T-cell (primary cell): ENCODE results near the gene CELF4. TPM values are rescaled to one million over a fixed set of nuclear protein-coding genes. Genes with fewer than 3 reads are reported as not detected.
A peak's percentile ranks its signal among the peaks of the same experiment; 100 is the strongest.

Source experiments
- ATAC-seq, 4 experiments: fragments of 200-7000 bp in 3 of 4; fragments of 150-1000 bp in 1 of 4; cut with Tn5 transposase; replicated peaks in 1 of 4; 1 replicate in 3 of 4; 2 replicates in 1 of 4; pipeline ENCODE4 v1.10.0; 2021; ENCODE audit warnings: moderate library complexity in 3 of 4, mild to moderate bottlenecking in 2 of 4, moderate number of reproducible peaks in 1 of 4
- CTCF ChIA-PET, 2 donors: fragments of 300-600 bp; sonication (Branson Sonifier 250); formaldehyde crosslinking; loops; one replicate each; lab custom pipeline; 2022; ENCODE audit warnings: antibody characterized with exemption in 2 of 2; lab: Charles Lee
- POLR2A ChIA-PET, 2 donors: fragments of 300-600 bp; sonication (Branson Sonifier 250); formaldehyde crosslinking; loops; one replicate each; lab custom pipeline; 2022; ENCODE audit warnings: antibody characterized with exemption in 2 of 2; lab: Charles Lee
- DNase-seq, 35 experiments: peaks; one replicate each; pipeline versions ENCODE4 v3.0.0 to v3.0.0-alpha.2; 2013 to 2023
- H3K27ac ChIP-seq: one replicate; pipeline ENCODE4 v1.5.1; 2013; ENCODE audit warnings: low read length
- H3K27me3 ChIP-seq, 2 experiments: replicated peaks in 1 of 2; 1 replicate in 1 of 2; 2 replicates in 1 of 2; pipeline versions ENCODE4 v1.6.1 to v1.7.0; 2013; ENCODE audit warnings: low read length in 1 of 2, mixed read lengths in 1 of 2; ENCODE audit not compliant: control insufficient read depth in 2 of 2, insufficient read depth in 2 of 2; ENCODE audit errors: extremely low read depth in 1 of 2
- H3K36me3 ChIP-seq, 2 donors: 1 replicate in 1 of 2; 2 replicates in 1 of 2; pipeline versions ENCODE4 v1.6.1 to v1.7.0; 2013; ENCODE audit warnings: low read length in 1 of 2; ENCODE audit not compliant: control insufficient read depth in 2 of 2, insufficient read depth in 1 of 2; ENCODE audit errors: extremely low read depth in 1 of 2
- H3K4me1 ChIP-seq, 2 experiments: 1 replicate in 1 of 2; 2 replicates in 1 of 2; pipeline versions ENCODE4 v1.6.1 to v1.7.0; 2013; ENCODE audit warnings: low read length in 2 of 2, mixed read lengths in 1 of 2; ENCODE audit not compliant: insufficient read depth in 2 of 2, control insufficient read depth in 1 of 2; ENCODE audit errors: extremely low read depth in 1 of 2
- H3K4me3 ChIP-seq, 2 donors: 1 replicate in 1 of 2; 2 replicates in 1 of 2; pipeline versions ENCODE4 v1.5.1 to v1.7.0; 2013; ENCODE audit warnings: mild to moderate bottlenecking in 2 of 2, low read length in 1 of 2, moderate library complexity in 1 of 2; ENCODE audit not compliant: control insufficient read depth in 1 of 2; ENCODE audit errors: extremely low read depth in 1 of 2
- H3K9me3 ChIP-seq: 2 replicates; pipeline ENCODE4 v1.7.0; 2013
- H3K27ac Mint-ChIP-seq, 2 donors: one replicate each; pipeline ENCODE4 v1.8.0; 2020 to 2021; ENCODE audit warnings: mild to moderate bottlenecking in 2 of 2, mixed read lengths in 2 of 2
- H3K27me3 Mint-ChIP-seq, 2 donors: one replicate each; pipeline ENCODE4 v1.8.0; 2021 to 2022; ENCODE audit warnings: mixed read lengths in 2 of 2
- H3K36me3 Mint-ChIP-seq: one replicate; pipeline ENCODE4 v1.8.0; 2021; ENCODE audit warnings: mixed read lengths
- H3K4me1 Mint-ChIP-seq, 3 donors: one replicate each; pipeline ENCODE4 v1.8.0; 2020 to 2022; ENCODE audit warnings: mixed read lengths in 3 of 3, mild to moderate bottlenecking in 1 of 3
- H3K4me3 Mint-ChIP-seq, 3 donors: one replicate each; pipeline ENCODE4 v1.8.0; 2020 to 2022; ENCODE audit warnings: mild to moderate bottlenecking in 3 of 3, mixed read lengths in 3 of 3, moderate library complexity in 3 of 3
- H3K9me3 Mint-ChIP-seq, 3 donors: one replicate each; pipeline ENCODE4 v1.8.0; 2020 to 2022; ENCODE audit warnings: mixed read lengths in 3 of 3
- WGBS: methylation state at CpG from one replicate; pipeline ENCODE4 v1.1.5; 2013; ENCODE audit warnings: missing lambda C conversion rate; ENCODE audit not compliant: insufficient coverage; 5-methylcytosine and 5-hydroxymethylcytosine counted together
- total RNA-seq, 35 experiments: library from RNA in 6 of 35; stranded (reverse) in 6 of 35; fragments of 120-200 nt in 1 of 35; gene quantifications; one replicate each; pipeline versions ENCODE4 v1.2.1 to v1.2.4 and lab custom pipeline; 2013 to 2026

CELF4 gene
- total RNA-seq, 5 donors from 2014 or later (not counting 1 experiment from before 2014, with no cell fraction given): not detected

DNA sequence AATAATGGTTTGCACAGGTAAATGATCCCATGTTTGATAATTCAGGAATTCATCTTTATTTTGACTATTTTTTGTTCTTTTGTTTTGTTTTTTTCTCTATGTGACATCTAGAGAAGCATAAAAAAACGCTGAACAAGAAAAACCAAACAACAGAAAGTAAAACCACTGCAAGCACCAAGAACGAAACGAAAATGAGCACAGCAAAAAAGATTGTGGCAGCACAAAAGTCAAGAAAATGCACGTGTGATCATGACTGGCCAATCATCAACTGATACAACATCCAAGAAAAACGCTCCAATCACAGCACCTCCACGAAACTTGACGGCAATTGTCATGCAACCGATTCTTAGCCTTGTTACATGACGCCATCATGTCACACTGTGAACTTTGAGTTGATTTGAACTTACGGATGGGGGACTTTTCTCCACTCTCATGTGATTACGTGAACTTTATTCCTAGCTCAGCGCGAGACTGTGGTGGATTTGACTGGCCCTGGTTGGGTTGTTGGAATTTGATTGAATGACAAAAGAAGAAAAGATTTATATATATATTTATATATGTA lies 318.7 kb downstream of the CELF4 start:
- Mint-ChIP-seq H3K27ac (no peak overlapping the region), H3K9me3 (peaks cover 3% of the 10 kb centered on the region in 3 donors), H3K36me3 (no peaks in the 10 kb centered on the region), H3K27me3 (peaks cover 48 to 50% of the 10 kb centered on the region in 2 donors), H3K4me3 (no peak overlapping the region), H3K4me1 (peaks cover 1 to 6% (median 4%) of the 10 kb centered on the region in 3 donors)
- Histone ChIP-seq H3K4me1 (no peaks in the 10 kb centered on the region), H3K36me3 (no peaks in the 10 kb centered on the region), H3K4me3 (no peak overlapping the region), H3K9me3 (no peaks in the 10 kb centered on the region), H3K27ac (no peak overlapping the region), H3K27me3 (peaks cover 0 to 60% of the 10 kb centered on the region in 2 experiments)
- CTCF ChIA-PET: no interaction called here
- DNase-seq (no peak), ATAC-seq (no peak)
- WGBS: 67% methylated on average over 6 of the region's 13 CpGs
- POLR2A ChIA-PET: no interaction called here

GRCh38 chr18:37244618-37245017 lies 321.0 kb downstream of the CELF4 start:
- H3K27me3 Mint-ChIP-seq: peaks cover 37 to 39% of the 10 kb centered on the region in 2 donors
- no peaks in the 10 kb centered on the region for H3K9me3 ChIP-seq
- H3K36me3 Mint-ChIP-seq: no peaks in the 10 kb centered on the region
- H3K4me1 Mint-ChIP-seq: peaks cover 1 to 6% (median 4%) of the 10 kb centered on the region in 3 donors
- H3K9me3 Mint-ChIP-seq: peaks cover 3% of the 10 kb centered on the region in 3 donors
- DNase-seq: no peak
- no peaks in the 10 kb centered on the region for H3K4me1 ChIP-seq
- no peak overlapping the region for H3K4me3 ChIP-seq
- ChIA-PET POLR2A (interaction anchor here in 1 of 2 donors (0.6 kb wide), 1 partner anchor 64 kb away, joined by 3 read pairs; no protein-coding TSS in a partner anchor), CTCF (no interaction called here)
- 84% methylated on average over 4 of the region's 13 CpGs for WGBS
- peaks cover 0 to 45% of the 10 kb centered on the region in 2 experiments for H3K27me3 ChIP-seq
- H3K27ac ChIP-seq: no peak overlapping the region
- ATAC-seq: no peak
- no peak overlapping the region for H3K4me3 Mint-ChIP-seq
- no peak overlapping the region for H3K27ac Mint-ChIP-seq
- no peaks in the 10 kb centered on the region for H3K36me3 ChIP-seq

DNA sequence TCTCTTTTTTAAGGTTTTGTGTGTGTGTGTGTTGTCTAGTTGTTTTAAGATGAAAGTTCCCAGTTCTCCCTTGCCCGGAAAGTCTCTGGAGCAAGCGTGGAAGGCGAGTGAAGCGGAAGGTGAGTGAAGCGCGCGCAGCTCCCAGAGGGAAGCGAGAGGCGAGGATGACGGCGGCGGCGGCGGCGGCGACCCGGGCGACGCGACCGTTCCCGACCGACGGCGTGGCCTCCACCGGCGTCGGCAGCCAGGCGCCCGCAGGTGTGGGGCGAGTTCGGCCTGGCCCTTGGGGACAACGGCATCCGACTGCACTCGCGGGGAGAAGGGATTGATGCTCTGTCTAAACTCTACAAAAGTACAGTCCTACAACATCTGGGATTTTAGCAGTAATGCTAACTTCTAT lies 321.9 kb downstream of the CELF4 start:
- CTCF ChIA-PET: no interaction called here
- ATAC-seq (no peak), DNase-seq (no peak)
- no peaks in the 10 kb centered on the region for H3K36me3 Mint-ChIP-seq
- H3K9me3 Mint-ChIP-seq: peaks cover 3% of the 10 kb centered on the region in 3 donors
- 16% methylated on average over 19 of the region's 36 CpGs for WGBS
- peaks cover 31 to 33% of the 10 kb centered on the region in 2 donors for H3K27me3 Mint-ChIP-seq
- peak overlapping the region in 1 of 2 donors; percentile 48 for H3K27ac Mint-ChIP-seq
- Histone ChIP-seq H3K27ac (no peak overlapping the region), H3K36me3 (no peaks in the 10 kb centered on the region), H3K4me3 (no peak overlapping the region), H3K4me1 (no peaks in the 10 kb centered on the region), H3K9me3 (no peaks in the 10 kb centered on the region), H3K27me3 (peaks cover 0 to 37% of the 10 kb centered on the region in 2 experiments)
- H3K4me3 Mint-ChIP-seq: no peak overlapping the region
- peaks cover 1 to 6% (median 4%) of the 10 kb centered on the region in 3 donors for H3K4me1 Mint-ChIP-seq
- POLR2A ChIA-PET: no interaction called here

GRCh38 chr18:37242826-37243560 lies 322.6 kb downstream of the CELF4 start:
- H3K36me3 Mint-ChIP-seq: no peaks in the 10 kb centered on the region
- H3K36me3 ChIP-seq: no peaks in the 10 kb centered on the region
- H3K4me3 ChIP-seq: no peak overlapping the region
- ChIA-PET CTCF (no interaction called here), POLR2A (no interaction called here)
- no peaks in the 10 kb centered on the region for H3K9me3 ChIP-seq
- WGBS: 50% methylated on average over 1 of the region's 4 CpGs
- H3K27ac Mint-ChIP-seq: no peak overlapping the region
- H3K27ac ChIP-seq: no peak overlapping the region
- H3K4me1 ChIP-seq: no peaks in the 10 kb centered on the region
- peaks cover 1 to 6% (median 4%) of the 10 kb centered on the region in 3 donors for H3K4me1 Mint-ChIP-seq
- no peak for ATAC-seq
- H3K4me3 Mint-ChIP-seq: no peak overlapping the region
- peaks cover 0 to 32% of the 10 kb centered on the region in 2 experiments for H3K27me3 ChIP-seq
- no peak for DNase-seq
- peaks cover 3% of the 10 kb centered on the region in 3 donors for H3K9me3 Mint-ChIP-seq
- H3K27me3 Mint-ChIP-seq: peaks cover 31 to 33% of the 10 kb centered on the region in 2 donors

- DNase-seq: no peak
- H3K27me3 Mint-ChIP-seq: peaks cover 31 to 33% of the 10 kb centered on the region in 2 donors
- H3K4me1 Mint-ChIP-seq: peaks cover 1 to 6% (median 4%) of the 10 kb centered on the region in 3 donors
These were observed 323.5 kb downstream of the CELF4 start for GRCh38 chr18:37242091-37242490.

GRCh38 chr18:37238282-37239108 lies 327.1 kb downstream of the CELF4 start:
- Mint-ChIP-seq H3K36me3 (no peaks in the 10 kb centered on the region), H3K27me3 (peaks cover 14 to 18% of the 10 kb centered on the region in 2 donors), H3K4me3 (no peak overlapping the region)

More at GRCh38 chr18:37242091-37242490, 323.5 kb downstream of the CELF4 start:
- WGBS: 84% methylated on average over 3 of the region's 6 CpGs
- Mint-ChIP-seq H3K27ac (no peak overlapping the region), H3K9me3 (peaks cover 2 to 3% (median 3%) of the 10 kb centered on the region in 3 donors), H3K36me3 (no peaks in the 10 kb centered on the region), H3K4me3 (no peak overlapping the region)
- no peak overlapping the region for H3K27ac ChIP-seq
- ATAC-seq: no peak
- ChIA-PET CTCF (no interaction called here), POLR2A (interaction anchor here in 1 of 2 donors (0.5 kb wide), 1 partner anchor 445 kb away, joined by 12 read pairs; no protein-coding TSS in a partner anchor)
- H3K27me3 ChIP-seq: peaks cover 0 to 28% of the 10 kb centered on the region in 2 experiments
- H3K36me3 ChIP-seq: no peaks in the 10 kb centered on the region
- H3K4me1 ChIP-seq: no peaks in the 10 kb centered on the region
- H3K9me3 ChIP-seq: no peaks in the 10 kb centered on the region
- no peak overlapping the region for H3K4me3 ChIP-seq

More at GRCh38 chr18:37238282-37239108, 327.1 kb downstream of the CELF4 start:
- Histone ChIP-seq H3K36me3 (no peaks in the 10 kb centered on the region), H3K4me3 (no peak overlapping the region), H3K4me1 (no peaks in the 10 kb centered on the region), H3K27me3 (peaks cover 0 to 18% of the 10 kb centered on the region in 2 experiments), H3K27ac (no peak overlapping the region), H3K9me3 (no peaks in the 10 kb centered on the region)
- ATAC-seq (no peak), DNase-seq (no peak)
- Mint-ChIP-seq H3K4me1 (peaks cover 0 to 2% (median 0%) of the 10 kb centered on the region in 3 donors), H3K9me3 (no peaks in the 10 kb centered on the region), H3K27ac (no peak overlapping the region)
- ChIA-PET CTCF (no interaction called here), POLR2A (no interaction called here)
- WGBS: 85% methylated on average over 6 of the region's 6 CpGs
